Endometrial microvascular endothelial cells (primary cell): ENCODE results near the gene DPYSL5. TPM values are rescaled to one million over a fixed set of nuclear protein-coding genes. Genes with fewer than 3 reads are reported as not detected.
"Not testable (repeated sequence)": the region's sequence is repeated elsewhere in the genome, so short reads cannot be mapped to it uniquely, and the experiment has no call there.

ENCODE experiments used
- in situ Hi-C: cut with HindIII; loops from 2 replicates; pipeline ENCODE4 v1.10.0; 2017; ENCODE audit warnings: low sequenced_read_pairs, low pct_unique_long_range_greater_than_20kb; ENCODE audit errors: inconsistent ontology term
- total RNA-seq: library from RNA; depleted of rRNA; stranded (reverse); fragments of >200 nt; gene quantifications from one replicate; pipeline ENCODE4 v1.2.3, GENCODE V29; 2015; ENCODE audit errors: inconsistent ontology term

The DPYSL5 gene
- total RNA-seq, 1 donor from 2014 or later: not detected

DNA sequence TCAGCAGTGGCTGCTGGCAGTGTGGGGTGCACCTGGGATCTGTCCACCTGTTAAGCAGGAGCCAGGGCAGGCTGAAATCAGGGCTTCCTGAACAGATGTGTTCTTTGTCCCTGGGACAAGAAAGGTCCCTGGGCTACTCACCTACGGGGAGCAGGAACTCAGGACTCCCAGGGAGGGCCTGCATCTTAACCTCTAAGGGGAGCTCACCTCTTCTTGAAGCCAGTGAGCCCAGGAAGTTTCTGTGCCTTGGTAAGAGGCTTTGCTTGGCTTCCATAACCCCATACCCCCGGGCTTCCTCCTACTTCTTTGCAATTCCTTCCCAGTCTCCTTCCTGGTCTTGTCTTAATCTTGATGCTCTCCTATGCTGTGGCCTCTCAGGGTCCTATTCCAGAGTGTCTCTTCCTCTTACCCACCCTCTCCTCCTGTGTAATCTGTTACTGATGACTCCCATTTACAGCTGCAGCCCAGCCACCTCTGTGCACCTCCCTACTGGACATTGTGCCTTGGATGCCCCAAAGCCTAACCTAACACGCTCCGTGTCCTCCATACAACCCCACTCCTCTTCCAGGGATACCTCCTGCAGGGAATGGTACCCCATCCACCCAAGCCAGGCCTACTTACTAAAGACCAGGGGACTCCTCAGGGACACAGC is 66.9 kb downstream of the DPYSL5 start:
- in situ Hi-C loops: no loop called here

DNA sequence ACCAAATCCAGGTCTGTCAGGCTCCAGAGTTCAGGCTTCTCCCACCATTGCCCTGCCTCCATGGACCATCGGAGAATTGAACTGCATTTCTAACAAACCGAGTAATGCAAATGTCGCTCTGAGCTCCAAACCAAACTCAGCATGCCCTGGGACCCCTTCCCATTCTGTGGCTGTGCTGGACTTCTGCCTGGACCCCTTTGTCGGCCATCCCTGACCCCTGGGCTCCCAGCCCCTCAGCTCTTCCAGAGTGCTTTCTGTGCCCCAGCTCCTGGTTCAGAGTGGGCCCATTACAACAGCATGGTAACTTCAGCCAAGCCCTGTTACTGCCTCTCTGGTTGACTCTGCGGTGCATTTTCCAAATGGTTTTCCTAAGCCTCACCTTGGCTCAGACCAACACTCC is 67.4 kb downstream of the DPYSL5 start:
- in situ Hi-C loops: no loop called here

DNA sequence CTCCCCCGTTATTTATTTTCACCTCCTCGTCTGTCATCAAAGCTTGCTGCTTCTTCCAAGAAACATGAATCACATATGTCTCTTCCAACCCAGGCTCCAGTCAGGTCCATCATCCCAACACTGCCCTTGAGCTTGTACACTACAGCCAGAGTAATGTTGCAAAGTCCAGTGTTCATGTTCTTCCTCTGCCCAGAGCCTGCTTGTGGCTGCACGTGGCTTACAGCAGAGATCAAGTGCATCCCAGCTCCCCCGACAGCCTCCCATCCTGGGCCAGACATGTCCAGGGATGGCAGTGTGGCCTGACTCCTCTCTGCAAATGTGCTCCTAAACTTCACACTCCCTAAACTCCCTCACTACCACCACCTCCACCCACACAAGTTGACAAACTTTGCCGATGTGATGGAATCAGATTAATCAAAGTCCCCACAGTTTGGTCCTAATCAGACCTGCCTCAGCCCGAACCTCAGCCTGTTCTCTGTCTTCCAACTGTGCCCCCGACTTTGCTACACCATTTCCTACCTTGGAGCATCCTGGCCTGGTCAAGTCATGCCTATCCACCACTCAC is 68.3 kb downstream of the DPYSL5 start:
- in situ Hi-C loops: no loop called here

DNA sequence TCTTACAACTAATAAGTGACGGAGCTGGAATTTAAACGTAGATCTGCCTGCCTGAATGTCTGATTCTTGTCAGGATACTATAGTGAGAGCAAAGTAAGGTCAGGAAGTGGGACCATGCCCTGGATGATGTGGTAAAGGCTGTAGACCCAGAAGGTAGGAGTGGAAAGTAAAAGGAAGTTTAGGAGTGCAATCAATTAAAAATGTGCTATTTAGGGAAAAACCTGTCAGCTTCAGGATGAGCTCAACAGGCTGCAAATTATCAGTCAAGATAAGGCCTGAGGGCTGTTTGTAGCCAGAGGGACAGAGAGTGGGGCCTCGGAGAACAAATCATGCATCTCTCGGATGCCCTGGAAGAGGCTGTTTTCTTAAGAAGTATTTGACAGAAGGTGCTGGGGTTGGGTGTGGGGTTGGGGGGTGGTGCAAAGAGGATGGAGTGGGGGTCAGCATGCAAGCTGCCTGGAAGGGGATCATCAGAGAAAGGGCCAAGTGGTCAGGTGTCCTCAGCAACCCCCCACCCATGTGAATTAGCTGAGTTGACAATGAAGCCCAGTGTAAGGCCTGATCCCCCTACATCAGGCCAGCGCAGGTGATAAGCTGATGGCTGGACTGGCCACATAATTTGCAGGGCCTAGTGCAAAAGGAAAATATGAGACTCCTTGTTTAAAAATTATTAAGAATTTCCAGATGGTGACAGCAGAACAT is 69.4 kb downstream of the DPYSL5 start:
- in situ Hi-C loops: no loop called here

DNA sequence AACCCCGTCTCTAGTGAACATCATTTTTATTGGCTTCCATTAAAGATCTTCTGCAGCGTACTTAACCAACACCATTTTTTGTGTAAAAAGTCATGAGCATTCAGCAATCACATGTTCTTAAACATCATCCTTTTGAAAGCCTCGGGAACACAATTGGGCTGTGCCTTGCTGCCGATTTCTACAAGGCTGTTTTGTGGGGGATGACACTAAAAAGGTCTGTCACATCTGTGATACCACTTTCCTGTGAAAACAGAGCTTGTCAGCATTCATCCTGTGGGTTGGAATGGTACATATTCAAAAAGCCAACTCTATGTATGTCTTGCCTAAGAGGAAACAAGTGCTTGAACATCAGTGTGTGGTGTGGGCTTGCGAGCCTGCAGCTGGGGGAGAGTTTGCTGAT is 73.4 kb downstream of the DPYSL5 start:
- in situ Hi-C loops: no loop called here

DNA sequence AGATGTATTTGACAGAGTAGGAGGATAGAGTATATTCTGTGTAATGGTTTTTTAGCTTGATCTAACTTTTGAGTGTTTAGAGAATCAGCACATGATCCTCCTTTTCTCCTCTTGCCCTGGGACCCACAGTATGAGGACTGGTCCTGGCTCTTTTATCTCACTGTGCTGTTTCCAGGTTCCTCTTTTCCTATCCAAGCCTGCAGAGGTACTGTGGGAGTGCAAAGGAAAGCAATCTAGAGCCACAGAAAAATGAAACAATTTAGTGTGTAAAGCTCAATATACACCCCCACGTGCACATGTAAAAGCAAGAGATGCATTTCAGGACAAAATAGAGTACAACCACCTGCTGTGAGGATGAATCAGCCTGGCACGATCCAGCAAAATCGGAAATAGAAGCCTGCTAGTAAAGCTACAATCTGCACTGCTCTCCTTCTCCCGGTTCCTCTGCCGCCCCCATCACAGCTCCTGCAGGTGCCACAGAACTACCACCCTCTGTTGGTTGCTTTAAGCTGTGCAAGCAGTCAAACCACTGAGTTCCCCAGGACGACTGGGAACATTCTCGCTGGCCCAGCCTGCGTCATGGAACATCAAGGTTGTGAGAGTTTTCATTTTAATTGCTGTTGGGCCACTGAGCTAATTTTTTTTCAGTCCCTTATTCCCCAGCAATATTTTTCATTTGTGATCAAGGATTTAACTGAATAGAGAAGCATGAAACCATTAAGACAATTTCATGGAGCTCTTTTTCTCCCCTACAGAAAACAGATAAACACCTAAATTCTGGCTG is 74.7 kb downstream of the DPYSL5 start:
- in situ Hi-C loops: no loop called here

GRCh38 chr2:26923189-26923466 is 75.2 kb downstream of the DPYSL5 start:
- in situ Hi-C loops: not testable (repeated sequence)

DNA sequence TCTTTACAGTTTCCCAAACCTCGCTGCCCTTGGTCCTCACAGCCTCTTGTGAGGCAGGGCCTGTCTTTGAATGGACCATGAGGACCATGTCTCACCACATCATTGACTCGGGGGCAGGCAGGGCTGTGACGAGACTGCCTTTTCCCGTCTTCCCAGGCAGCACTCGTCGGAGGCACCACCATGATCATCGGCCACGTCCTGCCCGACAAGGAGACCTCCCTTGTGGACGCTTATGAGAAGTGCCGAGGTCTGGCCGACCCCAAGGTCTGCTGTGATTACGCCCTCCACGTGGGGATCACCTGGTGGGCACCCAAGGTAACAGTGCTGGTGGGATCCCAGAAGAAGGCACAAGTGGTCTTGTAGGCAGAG is 76.8 kb downstream of the DPYSL5 start:
- in situ Hi-C loops: no loop called here

DNA sequence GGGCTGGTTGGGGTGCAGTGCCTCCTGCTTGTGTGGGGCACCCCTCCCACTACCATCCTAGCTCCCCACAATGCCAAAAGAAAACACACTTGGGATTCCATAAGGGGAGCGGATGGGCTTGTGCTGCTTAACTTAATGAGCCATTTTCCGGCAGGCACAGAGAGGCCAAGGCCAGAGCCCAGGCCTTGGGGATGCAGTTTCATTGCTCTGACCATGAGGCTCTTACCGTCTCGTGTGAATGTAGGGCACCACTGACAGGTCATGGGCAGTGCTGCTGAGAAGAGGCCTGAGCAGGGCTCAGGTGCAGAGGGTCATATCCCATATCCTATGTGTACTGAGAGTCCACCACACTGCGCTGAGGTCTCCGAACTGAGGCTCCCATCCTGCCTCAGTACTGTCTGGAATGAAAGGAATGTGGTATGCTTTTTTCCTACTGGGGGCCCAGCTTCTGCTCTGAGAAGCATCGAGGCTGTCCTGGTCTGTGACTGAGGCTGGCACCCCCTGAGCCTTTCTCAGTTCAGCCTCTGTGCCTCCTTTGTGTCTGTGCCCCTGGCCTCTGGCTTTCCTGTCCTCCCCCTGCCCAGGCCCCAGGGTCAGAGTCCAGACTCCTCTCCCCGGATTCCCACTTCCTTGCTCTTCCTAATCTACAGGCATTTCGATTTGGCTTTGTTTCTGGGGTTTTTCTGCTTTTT is 77.3 kb downstream of the DPYSL5 start:
- in situ Hi-C loops: no loop called here

- in situ Hi-C loops: no loop called here
Measured at GRCh38 chr2:26927221-26927620, 79.3 kb downstream of the DPYSL5 start.

GRCh38 chr2:26932974-26933373 is 85.0 kb downstream of the DPYSL5 start:
- in situ Hi-C loops: no loop called here

- in situ Hi-C loops: no loop called here
Measured at GRCh38 chr2:26933431-26934334, 85.8 kb downstream of the DPYSL5 start.

GRCh38 chr2:26934335-26934724 is 86.4 kb downstream of the DPYSL5 start:
- in situ Hi-C loops: no loop called here

- in situ Hi-C loops: no loop called here
Measured at GRCh38 chr2:26934985-26935384, 87.1 kb downstream of the DPYSL5 start.

DNA sequence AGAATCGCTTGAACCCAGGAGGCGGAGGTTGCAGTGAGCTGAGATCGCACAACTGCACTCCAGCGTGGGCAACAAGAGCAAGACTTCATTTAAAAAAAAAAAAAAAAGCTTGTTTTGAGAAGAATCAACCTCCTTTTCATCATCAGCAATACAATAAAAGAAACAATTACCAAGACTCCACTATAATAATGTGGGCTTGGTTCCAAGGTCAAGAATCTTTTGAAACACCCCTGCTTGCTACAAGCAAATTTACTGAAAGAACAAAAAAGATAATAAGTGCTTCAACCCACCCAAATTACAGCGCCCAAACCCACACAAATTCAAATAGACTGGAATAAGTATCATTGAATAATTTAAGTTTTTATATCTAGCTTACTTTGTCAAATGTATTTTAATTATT is 88.9 kb downstream of the DPYSL5 start:
- in situ Hi-C loops: no loop called here

DNA sequence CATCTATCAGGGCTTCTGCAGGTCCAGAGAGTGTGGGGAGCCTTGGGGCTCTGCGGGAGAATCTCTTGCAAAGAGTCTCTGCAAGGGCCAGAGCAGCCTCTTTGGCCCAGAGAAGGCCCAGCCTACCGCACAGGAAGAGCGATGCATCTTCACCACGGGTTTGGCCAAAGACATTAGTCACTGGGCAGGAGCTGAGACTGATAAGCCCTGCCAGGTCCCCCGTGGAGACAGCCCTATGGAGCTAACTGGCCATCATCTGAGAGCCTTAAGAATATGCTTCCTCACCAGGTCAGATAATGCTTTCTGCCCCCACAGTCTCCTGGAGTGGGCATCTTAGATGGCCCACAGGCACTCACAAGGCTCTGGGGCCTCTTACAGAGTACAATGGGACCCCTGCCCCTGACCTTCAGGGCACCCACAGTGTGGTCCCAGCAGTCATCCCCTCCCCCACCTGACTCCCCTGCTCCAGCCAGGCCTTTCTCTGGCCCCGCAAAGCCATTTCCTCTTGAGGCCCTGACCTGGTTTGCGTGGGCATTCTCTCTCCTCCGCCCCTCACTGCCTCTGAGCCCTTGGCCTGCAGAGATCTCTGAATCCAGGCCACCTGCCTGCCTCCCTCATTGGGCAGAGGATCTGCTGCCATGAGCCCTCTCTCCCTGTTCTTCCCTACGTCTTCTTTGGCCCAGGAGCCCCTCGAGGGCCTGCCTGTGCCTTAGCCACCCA is 90.6 kb downstream of the DPYSL5 start:
- in situ Hi-C loops: no loop called here

DNA sequence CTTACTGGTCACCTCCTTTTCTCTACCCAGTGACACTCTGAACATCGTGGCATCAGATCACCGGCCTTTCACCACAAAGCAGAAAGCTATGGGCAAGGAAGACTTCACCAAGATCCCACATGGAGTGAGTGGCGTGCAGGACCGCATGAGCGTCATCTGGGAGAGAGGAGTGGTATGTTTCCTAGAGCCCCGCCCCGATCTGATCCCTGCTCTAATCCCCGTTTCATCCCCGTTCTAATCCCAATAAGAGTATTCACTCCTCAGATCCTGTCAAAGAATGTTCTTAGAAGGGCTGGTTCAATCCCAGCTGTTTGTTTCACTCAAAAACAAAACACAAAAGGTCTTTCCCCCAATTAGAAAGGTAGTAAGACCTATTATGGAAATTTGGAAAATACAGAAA is 92.1 kb downstream of the DPYSL5 start:
- in situ Hi-C loops: no loop called here

- in situ Hi-C loops: no loop called here
Measured at GRCh38 chr2:26941486-26941885, 93.6 kb downstream of the DPYSL5 start.
